Activated CD8-positive, alpha-beta T cell treated with anti-CD3 and anti-CD28 coated beads for 36 hours (primary cell): ENCODE data around the gene IL12RB1. TPM values are rescaled to one million over a fixed set of nuclear protein-coding genes. Genes with fewer than 3 reads are reported as not detected.

Experiments
- ATAC-seq: fragments of 200-7000 bp; cut with Tn5 transposase; one replicate; pipeline ENCODE4 v1.10.0; 2021; ENCODE audit warnings: mild to moderate bottlenecking, moderate library complexity
- CTCF ChIA-PET: fragments of 350-600 bp; sonication (Branson Sonifier 250); formaldehyde crosslinking; loops from one replicate; lab custom pipeline; 2021; ENCODE audit warnings: antibody characterized with exemption; lab: Charles Lee
- POLR2A ChIA-PET: fragments of 350-600 bp; sonication (Branson Sonifier 250); formaldehyde crosslinking; loops from one replicate; lab custom pipeline; 2021; ENCODE audit warnings: antibody characterized with exemption; lab: Charles Lee
- DNase-seq: peaks from one replicate; pipeline ENCODE4 v3.0.0-alpha.2; 2020
- H3K27ac Mint-ChIP-seq: one replicate; pipeline ENCODE4 v1.8.0; 2021; ENCODE audit warnings: mild to moderate bottlenecking, mixed read lengths
- H3K27me3 Mint-ChIP-seq: one replicate; pipeline ENCODE4 v1.8.0; 2021; ENCODE audit warnings: mixed read lengths
- H3K36me3 Mint-ChIP-seq: one replicate; pipeline ENCODE4 v1.8.0; 2021; ENCODE audit warnings: low read depth, mixed read lengths
- H3K4me1 Mint-ChIP-seq: one replicate; pipeline ENCODE4 v1.8.0; 2021; ENCODE audit warnings: low read depth, mixed read lengths
- H3K4me3 Mint-ChIP-seq: one replicate; pipeline ENCODE4 v1.8.0; 2021; ENCODE audit warnings: mild to moderate bottlenecking, moderate library complexity, mixed read lengths
- H3K9me3 Mint-ChIP-seq: one replicate; pipeline ENCODE4 v1.8.0; 2021; ENCODE audit warnings: mixed read lengths
- intact Hi-C: fragments of 100-400 bp; cut with micrococcal nuclease; formaldehyde crosslinking; loops from one replicate; pipeline ENCODE4 v1.10.0; 2022
- total RNA-seq, 2 experiments: library from RNA; stranded (reverse); gene quantifications; one replicate each; pipeline ENCODE4 v1.2.3, GENCODE V29; 2021
- TF ChIP-seq, protein P1 (sequence below): fragments of 200-600 bp; IDR thresholded peaks from one replicate; pipeline ENCODE4 v1.8.0; 2022; ENCODE audit warnings: antibody characterized with exemption, mild to moderate bottlenecking

The IL12RB1 gene
- 10 to 100 TPM; 25.6 to 27.2 TPM for total RNA-seq

DNA sequence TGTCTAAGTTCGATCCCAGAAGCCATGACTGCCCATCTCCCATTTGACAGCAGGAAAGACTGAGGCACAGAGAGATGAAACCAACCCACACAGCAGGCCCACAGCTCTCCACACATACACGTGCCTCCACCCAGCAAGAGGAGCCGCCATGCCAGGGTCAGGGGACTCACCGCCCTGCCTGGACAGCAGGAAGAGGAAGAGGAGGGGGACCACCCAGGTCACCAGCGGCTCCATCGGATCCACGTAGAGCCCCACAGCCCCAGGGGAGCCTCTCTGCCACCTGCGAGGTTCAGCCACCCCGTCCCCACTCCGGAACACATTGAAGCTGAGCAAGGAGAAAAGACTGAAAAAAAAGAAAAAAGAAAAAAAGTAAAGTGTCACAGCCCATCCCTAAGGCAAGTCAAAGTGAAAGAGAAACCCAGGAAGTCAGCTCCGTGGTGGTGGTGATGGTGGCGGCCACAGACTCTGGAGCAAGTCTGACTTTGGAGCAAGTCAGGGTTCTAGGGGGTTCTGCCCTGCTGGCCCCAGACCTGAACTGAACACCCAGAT, at the start of gene IL12RB1:
Gene IL12RB1 (minus strand): TSS at position 345 of the 549 bp plus-strand sequence. CDS start 111 bp downstream, at position 234.
- Mint-ChIP-seq H3K27ac (peak within 1 kb of the TSS; percentile 94), H3K9me3 (no peaks in the 10 kb centered on the region), H3K4me1 (peaks cover 68% of the 10 kb centered on the region), H3K27me3 (no peaks in the 10 kb centered on the region), H3K36me3 (peaks cover 19% of the 10 kb centered on the region), H3K4me3 (peak within 1 kb of the TSS; percentile 96)
- TF ChIP-seq, protein P1, sequence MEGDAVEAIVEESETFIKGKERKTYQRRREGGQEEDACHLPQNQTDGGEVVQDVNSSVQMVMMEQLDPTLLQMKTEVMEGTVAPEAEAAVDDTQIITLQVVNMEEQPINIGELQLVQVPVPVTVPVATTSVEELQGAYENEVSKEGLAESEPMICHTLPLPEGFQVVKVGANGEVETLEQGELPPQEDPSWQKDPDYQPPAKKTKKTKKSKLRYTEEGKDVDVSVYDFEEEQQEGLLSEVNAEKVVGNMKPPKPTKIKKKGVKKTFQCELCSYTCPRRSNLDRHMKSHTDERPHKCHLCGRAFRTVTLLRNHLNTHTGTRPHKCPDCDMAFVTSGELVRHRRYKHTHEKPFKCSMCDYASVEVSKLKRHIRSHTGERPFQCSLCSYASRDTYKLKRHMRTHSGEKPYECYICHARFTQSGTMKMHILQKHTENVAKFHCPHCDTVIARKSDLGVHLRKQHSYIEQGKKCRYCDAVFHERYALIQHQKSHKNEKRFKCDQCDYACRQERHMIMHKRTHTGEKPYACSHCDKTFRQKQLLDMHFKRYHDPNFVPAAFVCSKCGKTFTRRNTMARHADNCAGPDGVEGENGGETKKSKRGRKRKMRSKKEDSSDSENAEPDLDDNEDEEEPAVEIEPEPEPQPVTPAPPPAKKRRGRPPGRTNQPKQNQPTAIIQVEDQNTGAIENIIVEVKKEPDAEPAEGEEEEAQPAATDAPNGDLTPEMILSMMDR: no peak
- ChIA-PET POLR2A (interaction anchor here (0.5 to 2.2 kb wide), 12 partner anchors 12 to 625 kb away, joined by 3 to 7 read pairs (median 4); partner anchors contain the start of genes MAST3 and PIK3R2), CTCF (interaction anchor here (0.6 to 1.5 kb wide), 5 partner anchors 11 to 84 kb away, joined by 3 to 5 read pairs (median 4); partner anchors contain the start of gene MAST3)
- peak; percentile 34 for ATAC-seq
- DNase-seq: peak; percentile 83
- intact Hi-C loops: no loop called here

DNA sequence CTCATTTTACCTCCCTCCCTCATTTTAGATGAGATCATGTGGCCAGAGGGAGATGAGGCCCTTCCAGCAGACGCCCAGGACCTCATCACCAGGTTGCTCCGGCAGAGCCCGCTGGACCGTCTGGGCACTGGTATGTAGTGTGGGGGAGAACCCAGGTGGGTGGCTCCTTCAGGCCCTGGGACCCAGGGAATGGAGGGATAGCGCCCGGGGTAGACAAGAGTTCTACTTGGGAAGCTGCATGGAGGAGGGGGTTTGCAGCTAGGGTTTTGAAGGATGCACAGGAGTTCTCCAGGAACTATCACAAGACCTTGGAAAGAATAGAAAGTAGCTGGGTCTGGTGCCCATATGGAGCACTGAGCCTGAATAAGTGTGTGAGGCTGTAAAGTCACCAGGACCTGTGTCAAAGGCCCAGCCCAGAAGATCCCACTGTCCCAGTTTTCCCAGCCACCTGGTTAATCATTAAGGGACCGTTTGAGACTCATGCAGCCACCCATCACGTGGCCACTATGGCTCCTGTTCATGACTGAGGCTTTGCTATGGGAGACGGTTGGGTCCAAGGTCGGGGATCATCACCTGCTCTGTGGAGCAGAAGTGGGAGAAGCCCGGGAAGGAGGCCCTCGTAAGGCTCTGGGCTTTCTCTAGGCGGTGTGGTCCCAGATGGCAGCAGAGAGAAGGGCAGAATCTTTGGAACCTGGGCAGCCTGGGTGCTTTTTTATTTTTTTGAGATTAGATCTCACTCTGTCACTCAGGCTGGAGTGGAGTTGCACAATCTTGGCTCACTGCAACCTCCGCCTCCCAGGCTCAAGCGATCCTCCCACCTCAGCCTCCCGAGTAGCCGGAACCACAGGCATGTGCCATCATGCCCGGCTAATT, 49.2 kb upstream of the IL12RB1 start:
- TF ChIP-seq, protein P1: no peak
- CTCF ChIA-PET: no interaction called here
- no peaks in the 10 kb centered on the region for H3K4me1 Mint-ChIP-seq

DNA sequence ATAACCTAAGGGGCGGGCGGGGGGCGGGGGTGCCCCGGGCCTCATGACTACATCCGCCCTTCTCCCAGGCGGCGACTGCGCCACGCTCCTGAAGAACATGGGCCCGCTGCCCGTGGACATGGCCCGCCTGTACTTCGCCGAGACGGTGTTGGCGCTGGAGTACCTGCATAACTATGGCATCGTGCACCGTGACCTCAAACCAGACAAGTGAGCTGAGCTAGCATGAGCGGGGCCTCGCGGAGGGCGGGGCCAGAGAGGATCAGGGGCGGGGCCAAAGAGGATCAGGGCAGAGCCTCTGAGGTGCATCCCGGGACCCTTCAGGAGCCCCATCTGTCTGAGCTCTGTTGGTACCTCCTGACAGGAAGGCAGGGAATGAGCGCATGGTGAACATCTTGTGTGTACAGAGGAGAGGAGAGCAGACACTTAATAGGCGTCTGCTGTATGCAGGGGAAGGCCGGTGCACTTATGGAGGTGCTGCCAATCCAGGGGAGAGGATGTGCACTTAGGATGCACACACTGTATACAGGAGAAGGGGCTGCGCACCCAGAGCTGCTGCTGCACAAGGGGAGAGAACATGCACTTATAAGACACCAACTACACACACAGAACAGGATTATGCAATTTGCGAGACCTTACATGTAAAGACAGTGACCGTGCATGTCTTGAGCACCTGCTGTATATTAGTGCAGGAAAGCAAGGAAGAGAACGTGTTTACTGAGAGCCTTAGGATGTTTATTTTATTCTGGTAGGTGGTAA, 45.3 kb upstream of the IL12RB1 start:
- no peaks in the 10 kb centered on the region for H3K27me3 Mint-ChIP-seq
- no peak overlapping the region for H3K27ac Mint-ChIP-seq
- no peaks in the 10 kb centered on the region for H3K4me1 Mint-ChIP-seq
- H3K9me3 Mint-ChIP-seq: no peaks in the 10 kb centered on the region
- ChIA-PET CTCF (no interaction called here), POLR2A (no interaction called here)
- DNase-seq (peak; percentile 31), ATAC-seq (peak; percentile 60)
- H3K36me3 Mint-ChIP-seq: peaks cover 34% of the 10 kb centered on the region
- TF ChIP-seq, protein P1: no peak
- intact Hi-C loops: no loop called here
- no peak overlapping the region for H3K4me3 Mint-ChIP-seq

More for the DNA sequence above, 49.2 kb upstream of the IL12RB1 start:
- H3K27ac Mint-ChIP-seq: no peak overlapping the region
- no peak for DNase-seq
- no peak for ATAC-seq
- intact Hi-C loops: no loop called here
- no peaks in the 10 kb centered on the region for H3K27me3 Mint-ChIP-seq
- H3K4me3 Mint-ChIP-seq: no peak overlapping the region
- H3K36me3 Mint-ChIP-seq: peaks cover 38% of the 10 kb centered on the region
- POLR2A ChIA-PET: interaction anchor here (3.4 kb wide), 1 partner anchor 16 kb away, joined by 15 read pairs; the partner anchor contains the start of gene PIK3R2
- H3K9me3 Mint-ChIP-seq: no peaks in the 10 kb centered on the region

DNA sequence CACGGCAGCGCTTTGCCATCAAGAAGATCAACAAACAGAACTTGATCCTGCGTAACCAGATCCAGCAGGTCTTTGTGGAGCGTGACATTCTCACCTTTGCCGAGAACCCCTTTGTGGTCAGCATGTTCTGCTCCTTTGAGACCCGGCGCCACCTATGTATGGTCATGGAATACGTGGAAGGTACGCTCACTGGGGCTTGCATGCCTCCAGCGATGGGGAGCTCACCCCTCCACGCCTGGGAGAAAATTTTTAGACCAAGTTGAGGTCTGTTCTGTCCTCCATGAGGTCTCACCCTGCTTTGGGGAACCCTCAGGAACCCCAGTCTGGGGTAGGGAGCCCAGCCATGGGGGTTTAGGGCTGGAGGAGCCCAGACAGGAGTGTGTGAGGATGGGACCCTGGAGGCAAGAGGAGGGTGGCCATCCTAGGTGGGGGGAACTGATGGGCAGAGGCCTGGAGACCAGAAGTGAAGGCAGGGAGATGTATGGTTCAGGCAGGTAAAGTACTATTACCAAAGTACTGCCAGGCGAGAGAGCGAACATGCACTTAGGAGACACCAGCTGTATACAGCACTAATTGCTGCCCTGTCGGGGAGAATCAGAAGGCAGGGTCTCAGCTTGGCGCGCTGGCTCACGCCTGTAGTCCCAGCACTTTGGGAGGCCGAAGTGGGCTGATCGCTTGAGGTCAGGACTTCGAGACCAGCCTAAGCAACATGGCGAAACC, 43.9 kb upstream of the IL12RB1 start:
- ChIA-PET CTCF (no interaction called here), POLR2A (no interaction called here)
- H3K36me3 Mint-ChIP-seq: peaks cover 30% of the 10 kb centered on the region
- DNase-seq (no peak), ATAC-seq (no peak)
- no peaks in the 10 kb centered on the region for H3K27me3 Mint-ChIP-seq
- no peaks in the 10 kb centered on the region for H3K9me3 Mint-ChIP-seq
- TF ChIP-seq, protein P1: no peak
- H3K4me1 Mint-ChIP-seq: no peaks in the 10 kb centered on the region
- H3K4me3 Mint-ChIP-seq: no peak overlapping the region
- intact Hi-C loops: no loop called here
- H3K27ac Mint-ChIP-seq: no peak overlapping the region
